ENCODE data around the gene ADPRHL1. TPM values are rescaled to one million over a fixed set of nuclear protein-coding genes. Genes with fewer than 3 reads are reported as not detected.

ADPRHL1 gene
- total and polyA plus RNA-seq, 2 experiments from 2014 or later: 1.0 to 1.1 TPM

DNA sequence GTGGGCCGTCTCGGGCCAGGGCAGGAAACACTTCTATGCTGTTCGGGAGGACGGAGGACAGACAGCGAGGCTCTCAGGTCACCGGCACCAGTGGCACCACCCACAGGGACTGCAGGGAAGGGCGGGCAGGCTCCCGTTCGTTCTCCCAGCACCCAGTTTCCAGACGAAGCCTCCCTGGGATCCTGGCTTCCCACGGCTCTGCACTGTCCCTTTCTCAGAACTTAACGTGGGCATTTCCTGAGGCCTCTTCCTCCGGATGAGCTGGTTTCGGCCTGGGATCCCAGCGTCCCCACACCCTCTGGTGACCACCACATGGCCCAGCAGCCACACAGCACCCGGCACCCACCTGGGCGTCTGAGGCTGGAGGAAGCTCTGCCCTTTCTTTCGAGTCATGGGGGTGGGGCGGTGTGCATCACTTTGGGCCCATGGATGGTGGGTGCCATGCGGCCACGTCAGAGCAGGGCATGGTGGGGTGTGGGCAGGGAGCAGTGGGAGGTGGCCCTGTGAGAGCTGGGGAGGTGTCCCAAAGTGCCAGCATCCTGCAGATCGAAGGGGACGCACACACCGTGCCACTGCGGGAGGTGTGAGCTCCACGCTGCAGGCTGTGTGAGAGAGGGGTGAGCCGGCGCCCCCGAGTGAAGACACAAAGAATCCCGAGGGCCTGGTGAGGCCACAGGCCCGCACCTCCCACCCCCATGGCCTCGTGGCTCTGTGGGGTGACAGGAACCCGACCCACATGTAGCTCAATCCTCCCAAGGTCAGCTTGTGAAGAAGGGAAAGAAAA is 50.6 kb downstream of the ADPRHL1 start:
- H3K36me3 ChIP-seq (replicated peaks; ENCODE audit: insufficient read depth, low read depth): no peaks in the 10 kb centered on the region
- H3K4me1 ChIP-seq (ENCODE audit: insufficient read depth): no peaks in the 10 kb centered on the region
- H3K4me2 ChIP-seq: no peak overlapping the region
- no peaks in the 10 kb centered on the region for H4K20me1 ChIP-seq (ENCODE audit: insufficient read depth, poor library complexity, severe bottlenecking)
- no peaks in the 10 kb centered on the region for H3K79me2 ChIP-seq
- H3K27ac ChIP-seq: no peak overlapping the region
- H3K27me3 ChIP-seq: no peaks in the 10 kb centered on the region
- no peak overlapping the region for H2AFZ ChIP-seq
- H3K4me3 ChIP-seq: no peak overlapping the region
- no peak for TF ChIP-seq EZH2phosphoT487 (IDR thresholded peaks at IDR 0.05; ENCODE audit: low read depth, severe bottlenecking, unreplicated experiment)
- TF ChIP-seq, protein P1, sequence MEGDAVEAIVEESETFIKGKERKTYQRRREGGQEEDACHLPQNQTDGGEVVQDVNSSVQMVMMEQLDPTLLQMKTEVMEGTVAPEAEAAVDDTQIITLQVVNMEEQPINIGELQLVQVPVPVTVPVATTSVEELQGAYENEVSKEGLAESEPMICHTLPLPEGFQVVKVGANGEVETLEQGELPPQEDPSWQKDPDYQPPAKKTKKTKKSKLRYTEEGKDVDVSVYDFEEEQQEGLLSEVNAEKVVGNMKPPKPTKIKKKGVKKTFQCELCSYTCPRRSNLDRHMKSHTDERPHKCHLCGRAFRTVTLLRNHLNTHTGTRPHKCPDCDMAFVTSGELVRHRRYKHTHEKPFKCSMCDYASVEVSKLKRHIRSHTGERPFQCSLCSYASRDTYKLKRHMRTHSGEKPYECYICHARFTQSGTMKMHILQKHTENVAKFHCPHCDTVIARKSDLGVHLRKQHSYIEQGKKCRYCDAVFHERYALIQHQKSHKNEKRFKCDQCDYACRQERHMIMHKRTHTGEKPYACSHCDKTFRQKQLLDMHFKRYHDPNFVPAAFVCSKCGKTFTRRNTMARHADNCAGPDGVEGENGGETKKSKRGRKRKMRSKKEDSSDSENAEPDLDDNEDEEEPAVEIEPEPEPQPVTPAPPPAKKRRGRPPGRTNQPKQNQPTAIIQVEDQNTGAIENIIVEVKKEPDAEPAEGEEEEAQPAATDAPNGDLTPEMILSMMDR (IDR thresholded peaks at IDR 0.05; ENCODE audit: poor library complexity): no peak
- no peak for TF ChIP-seq EZH2 (IDR thresholded peaks at IDR 0.05; ENCODE audit: borderline replicate concordance)
- no peaks in the 10 kb centered on the region for H3K9me3 ChIP-seq (ENCODE audit: low read depth)
- 91% methylated on average over 33 of the region's 33 CpGs for WGBS (ENCODE audit: low lambda C conversion rate, missing lambda C conversion rate)
- no peak for DNase-seq (ENCODE audit: low spot score)
- no peaks in the 10 kb centered on the region for H3K9me2 ChIP-seq (replicated peaks; ENCODE audit: insufficient read depth)

DNA sequence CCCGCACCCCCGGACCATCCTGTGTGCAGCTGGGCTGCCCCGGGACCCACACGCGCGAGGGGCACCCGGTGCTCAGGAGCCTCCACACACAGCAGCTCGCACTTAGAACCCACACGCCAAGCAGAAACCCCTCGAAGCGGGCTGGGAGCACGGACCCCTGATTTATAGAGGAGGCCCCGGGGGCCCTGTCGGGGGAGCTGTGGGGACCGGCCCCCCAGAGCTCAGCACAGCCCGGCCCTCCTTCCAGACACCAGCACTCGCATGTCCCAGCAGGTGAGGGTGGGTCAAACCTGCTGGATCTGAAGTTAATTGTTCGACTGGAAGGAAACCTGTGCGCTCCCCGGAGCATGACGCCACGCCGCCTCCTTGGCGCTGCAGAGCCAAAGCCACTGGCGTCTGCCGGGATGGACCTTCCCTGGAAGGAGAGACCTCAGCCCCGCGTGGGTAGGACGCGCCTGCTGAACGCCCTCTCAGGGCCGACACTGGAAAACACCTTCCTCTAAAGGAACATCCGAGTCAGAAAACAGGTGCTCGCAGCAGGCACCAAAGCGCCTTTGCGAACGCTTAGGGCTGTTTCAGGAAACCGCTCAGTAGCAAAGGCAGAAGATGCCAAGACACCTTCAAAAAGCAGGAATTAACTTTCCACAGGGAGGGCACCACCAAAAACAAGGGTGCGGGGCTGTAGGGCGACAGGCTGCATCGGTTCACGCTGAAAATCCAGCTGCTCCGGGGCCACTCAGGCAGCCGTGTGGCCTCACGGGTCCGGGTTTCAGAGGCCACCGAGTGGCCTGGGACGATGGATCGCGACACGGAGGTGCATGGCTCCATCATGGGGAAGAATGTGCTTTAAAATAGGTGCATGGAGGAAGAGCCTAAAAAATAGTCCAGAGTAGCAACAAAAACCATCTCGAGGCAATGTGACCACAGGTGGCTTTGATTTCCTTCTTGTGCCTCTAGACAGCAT is 51.6 kb downstream of the ADPRHL1 start:
- no peaks in the 10 kb centered on the region for H3K4me1 ChIP-seq (ENCODE audit: insufficient read depth)
- no peak overlapping the region for H3K4me3 ChIP-seq
- DNase-seq (ENCODE audit: low spot score): no peak
- H3K9me3 ChIP-seq (ENCODE audit: low read depth): no peaks in the 10 kb centered on the region
- no peak overlapping the region for H3K4me2 ChIP-seq
- no peaks in the 10 kb centered on the region for H3K79me2 ChIP-seq
- no peak overlapping the region for H2AFZ ChIP-seq
- H4K20me1 ChIP-seq (ENCODE audit: insufficient read depth, poor library complexity, severe bottlenecking): no peaks in the 10 kb centered on the region
- H3K36me3 ChIP-seq (replicated peaks; ENCODE audit: insufficient read depth, low read depth): no peaks in the 10 kb centered on the region
- no peaks in the 10 kb centered on the region for H3K9me2 ChIP-seq (replicated peaks; ENCODE audit: insufficient read depth)
- TF ChIP-seq EZH2phosphoT487 (IDR thresholded peaks at IDR 0.05; ENCODE audit: low read depth, severe bottlenecking, unreplicated experiment) (no peak), EZH2 (IDR thresholded peaks at IDR 0.05; ENCODE audit: borderline replicate concordance) (no peak)
- TF ChIP-seq, protein P1 (IDR thresholded peaks at IDR 0.05; ENCODE audit: poor library complexity): no peak
- WGBS (ENCODE audit: low lambda C conversion rate, missing lambda C conversion rate): 94% methylated on average over 50 of the region's 52 CpGs
- H3K27me3 ChIP-seq: no peaks in the 10 kb centered on the region
- no peak overlapping the region for H3K27ac ChIP-seq

DNA sequence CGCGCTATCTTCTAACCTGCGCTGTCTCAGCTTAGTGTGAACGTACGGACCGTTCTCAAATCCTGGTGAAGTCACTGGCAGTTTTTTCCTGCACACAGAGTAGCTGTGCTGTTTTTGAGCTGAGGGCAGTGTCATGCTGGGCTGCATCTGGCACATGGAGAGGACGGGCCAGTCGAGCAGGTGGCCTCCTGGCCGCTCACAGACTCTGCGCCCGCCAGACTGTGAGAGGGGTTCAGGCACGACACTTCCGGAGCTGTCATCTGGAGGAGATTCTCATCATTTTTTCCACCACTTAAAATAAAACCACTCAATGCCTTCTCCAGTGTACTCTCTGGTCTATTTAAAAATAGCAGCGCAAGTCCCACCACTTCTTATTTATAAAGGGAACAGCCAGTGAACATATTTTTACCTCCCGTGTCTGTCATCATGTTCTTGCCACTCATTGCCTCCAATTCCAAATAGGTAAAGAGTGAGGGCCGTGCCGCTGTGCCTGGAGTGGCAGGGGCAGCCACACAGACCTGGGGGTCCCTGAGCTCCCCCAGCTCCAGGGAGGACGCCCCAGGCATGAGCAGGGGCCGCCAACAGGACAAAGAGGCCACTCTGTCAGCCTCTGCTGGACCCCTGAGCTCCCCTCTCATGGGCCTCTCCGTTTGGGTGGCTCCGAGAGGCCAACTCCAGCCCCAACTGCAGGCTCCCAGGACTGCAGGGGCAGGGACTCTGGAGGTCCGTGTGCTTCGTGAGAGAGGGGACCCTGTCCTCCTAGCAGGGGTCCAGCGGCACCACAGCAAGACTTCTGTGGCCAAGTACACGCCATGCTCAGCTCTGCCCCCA is 52.5 kb downstream of the ADPRHL1 start:
- WGBS (ENCODE audit: low lambda C conversion rate, missing lambda C conversion rate): 88% methylated on average over 25 of the region's 25 CpGs
- H3K36me3 ChIP-seq (replicated peaks; ENCODE audit: insufficient read depth, low read depth): no peaks in the 10 kb centered on the region
- no peaks in the 10 kb centered on the region for H3K9me2 ChIP-seq (replicated peaks; ENCODE audit: insufficient read depth)
- H3K4me3 ChIP-seq: no peak overlapping the region
- no peaks in the 10 kb centered on the region for H3K27me3 ChIP-seq
- TF ChIP-seq, protein P1 (IDR thresholded peaks at IDR 0.05; ENCODE audit: poor library complexity): no peak
- TF ChIP-seq EZH2phosphoT487 (IDR thresholded peaks at IDR 0.05; ENCODE audit: low read depth, severe bottlenecking, unreplicated experiment) (no peak), EZH2 (IDR thresholded peaks at IDR 0.05; ENCODE audit: borderline replicate concordance) (no peak)
- H3K79me2 ChIP-seq: no peaks in the 10 kb centered on the region
- no peak overlapping the region for H2AFZ ChIP-seq
- no peaks in the 10 kb centered on the region for H3K4me1 ChIP-seq (ENCODE audit: insufficient read depth)
- H3K4me2 ChIP-seq: no peak overlapping the region
- no peak overlapping the region for H3K27ac ChIP-seq
- no peak for DNase-seq (ENCODE audit: low spot score)
- no peaks in the 10 kb centered on the region for H3K9me3 ChIP-seq (ENCODE audit: low read depth)
- H4K20me1 ChIP-seq (ENCODE audit: insufficient read depth, poor library complexity, severe bottlenecking): no peaks in the 10 kb centered on the region
